GM21423 (cell line): Measurements from ENCODE around the gene DDX41.
"Not testable (repeated sequence)": the region's sequence is repeated elsewhere in the genome, so short reads cannot be mapped to it uniquely, and the experiment has no call there.

ENCODE experiments used
- ATAC-seq: cut with Tn5 transposase; IDR thresholded peaks from one replicate; pipeline ENCODE4 v1.9.1; 2021; ENCODE audit warnings: mild to moderate bottlenecking, moderate library complexity; ENCODE audit not compliant: unreplicated experiment

The DDX41 gene

GRCh38 chr5:177486256-177486655 lies 30.5 kb downstream of the DDX41 start:
- ATAC-seq = no peak

- ATAC-seq = not testable (repeated sequence)
These were observed 31.0 kb downstream of the DDX41 start for GRCh38 chr5:177485753-177486152.

- ATAC-seq = no peak
These were observed 31.7 kb downstream of the DDX41 start for GRCh38 chr5:177484902-177485549.

- ATAC-seq = no peak
These were observed 32.5 kb downstream of the DDX41 start for GRCh38 chr5:177483994-177484901.

GRCh38 chr5:177483042-177483441 lies 33.7 kb downstream of the DDX41 start:
- ATAC-seq = no peak

GRCh38 chr5:177482359-177482795 lies 34.4 kb downstream of the DDX41 start:
- no peak for ATAC-seq

GRCh38 chr5:177479774-177480173 lies 37.0 kb downstream of the DDX41 start:
- ATAC-seq = no peak

- ATAC-seq = no peak
These were observed 37.8 kb downstream of the DDX41 start for GRCh38 chr5:177478711-177479646.

GRCh38 chr5:177477701-177478477 lies 38.9 kb downstream of the DDX41 start:
- no peak for ATAC-seq

- ATAC-seq = no peak
These were observed 40.1 kb downstream of the DDX41 start for GRCh38 chr5:177476531-177477233.

GRCh38 chr5:177475563-177476427 lies 41.0 kb downstream of the DDX41 start:
- no peak for ATAC-seq

GRCh38 chr5:177474846-177475562 lies 41.8 kb downstream of the DDX41 start:
- ATAC-seq = no peak

- ATAC-seq = no peak
These were observed 42.7 kb downstream of the DDX41 start for GRCh38 chr5:177474002-177474476.

- ATAC-seq = peak; percentile 40
These were observed 43.2 kb downstream of the DDX41 start, which contains the start of gene DBN1 for GRCh38 chr5:177473443-177474001. TSS of gene DBN1 (minus strand) at chr5:177473634. CDS start at chr5:177473521, 113 bp downstream.

GRCh38 chr5:177472460-177473442 lies 44.0 kb downstream of the DDX41 start:
- peak; percentile 53 for ATAC-seq
